ENCODE measurements around the gene SASH1.

The SASH1 gene

GRCh38 chr6:148364056-148364824, 21.6 kb downstream of the SASH1 start:
- peak; percentile 50 for DNase-seq (ENCODE audit: low read depth)
- TF ChIP-seq CTCF (conservative IDR thresholded peaks at IDR 0.05; ENCODE audit: low read depth, low read length): no peak

GRCh38 chr6:148365041-148365440, 22.4 kb downstream of the SASH1 start:
- TF ChIP-seq CTCF (conservative IDR thresholded peaks at IDR 0.05; ENCODE audit: low read depth, low read length): no peak
- no peak overlapping the region for H3K4me3 ChIP-seq (ENCODE audit: low read length)
- no peak for DNase-seq (ENCODE audit: low read depth)

More at GRCh38 chr6:148364056-148364824, 21.6 kb downstream of the SASH1 start:
- H3K4me3 ChIP-seq (ENCODE audit: low read length): no peak overlapping the region

- no peak for TF ChIP-seq CTCF (conservative IDR thresholded peaks at IDR 0.05; ENCODE audit: low read depth, low read length)
- no peak for DNase-seq (ENCODE audit: low read depth)
- no peak overlapping the region for H3K4me3 ChIP-seq (ENCODE audit: low read length)
These were observed 24.9 kb downstream of the SASH1 start for GRCh38 chr6:148367411-148368024.

- no peak for TF ChIP-seq CTCF (conservative IDR thresholded peaks at IDR 0.05; ENCODE audit: low read depth, low read length)
- no peak for DNase-seq (ENCODE audit: low read depth)
These were observed 27.5 kb downstream of the SASH1 start for GRCh38 chr6:148370176-148370575.

GRCh38 chr6:148374040-148374774, 31.6 kb downstream of the SASH1 start:
- DNase-seq (ENCODE audit: low read depth): no peak
- no peak overlapping the region for H3K4me3 ChIP-seq (ENCODE audit: low read length)
- TF ChIP-seq CTCF (conservative IDR thresholded peaks at IDR 0.05; ENCODE audit: low read depth, low read length): no peak

More at GRCh38 chr6:148370176-148370575, 27.5 kb downstream of the SASH1 start:
- no peak overlapping the region for H3K4me3 ChIP-seq (ENCODE audit: low read length)

GRCh38 chr6:148375401-148375800, 32.8 kb downstream of the SASH1 start:
- DNase-seq (ENCODE audit: low read depth): no peak
- no peak overlapping the region for H3K4me3 ChIP-seq (ENCODE audit: low read length)
- no peak for TF ChIP-seq CTCF (conservative IDR thresholded peaks at IDR 0.05; ENCODE audit: low read depth, low read length)
